GM12875 (cell line): ENCODE data around the gene MARCHF10.

Experiments used
- H3K4me3 ChIP-seq: one replicate; pipeline ENCODE4 v1.5.1; 2011; ENCODE audit warnings: low read depth, low read length, control low read depth
- TF ChIP-seq, protein P1 (sequence below): IDR thresholded peaks from 2 replicates; pipeline ENCODE4 v1.5.1; 2011; ENCODE audit warnings: low read depth, mild to moderate bottlenecking, control low read depth, inconsistent platforms, low read length, moderate library complexity, borderline replicate concordance; ENCODE audit not compliant: insufficient read depth

The MARCHF10 gene

DNA sequence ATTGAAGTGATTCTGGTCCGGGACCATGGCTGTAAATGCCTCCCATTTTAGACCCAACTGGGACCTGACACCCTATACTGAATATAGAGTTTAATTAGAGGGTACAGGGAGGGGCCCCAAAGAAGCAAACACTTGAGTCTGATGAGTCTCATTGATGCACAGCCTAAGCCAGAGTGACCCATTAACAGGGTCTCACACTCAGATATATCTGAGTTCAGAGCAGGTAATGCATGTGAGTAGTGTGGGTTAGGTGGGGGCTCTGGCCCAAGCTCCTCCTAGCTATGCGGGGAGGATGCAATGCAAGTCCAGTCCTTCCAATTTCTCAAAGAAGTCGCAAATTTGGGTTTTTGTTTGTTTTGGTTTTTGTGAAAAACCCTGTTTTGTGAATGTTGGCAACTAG lies 17.1 kb upstream of the MARCHF10 start:
- TF ChIP-seq, protein P1, sequence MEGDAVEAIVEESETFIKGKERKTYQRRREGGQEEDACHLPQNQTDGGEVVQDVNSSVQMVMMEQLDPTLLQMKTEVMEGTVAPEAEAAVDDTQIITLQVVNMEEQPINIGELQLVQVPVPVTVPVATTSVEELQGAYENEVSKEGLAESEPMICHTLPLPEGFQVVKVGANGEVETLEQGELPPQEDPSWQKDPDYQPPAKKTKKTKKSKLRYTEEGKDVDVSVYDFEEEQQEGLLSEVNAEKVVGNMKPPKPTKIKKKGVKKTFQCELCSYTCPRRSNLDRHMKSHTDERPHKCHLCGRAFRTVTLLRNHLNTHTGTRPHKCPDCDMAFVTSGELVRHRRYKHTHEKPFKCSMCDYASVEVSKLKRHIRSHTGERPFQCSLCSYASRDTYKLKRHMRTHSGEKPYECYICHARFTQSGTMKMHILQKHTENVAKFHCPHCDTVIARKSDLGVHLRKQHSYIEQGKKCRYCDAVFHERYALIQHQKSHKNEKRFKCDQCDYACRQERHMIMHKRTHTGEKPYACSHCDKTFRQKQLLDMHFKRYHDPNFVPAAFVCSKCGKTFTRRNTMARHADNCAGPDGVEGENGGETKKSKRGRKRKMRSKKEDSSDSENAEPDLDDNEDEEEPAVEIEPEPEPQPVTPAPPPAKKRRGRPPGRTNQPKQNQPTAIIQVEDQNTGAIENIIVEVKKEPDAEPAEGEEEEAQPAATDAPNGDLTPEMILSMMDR = no peak
- H3K4me3 ChIP-seq = no peak overlapping the region

DNA sequence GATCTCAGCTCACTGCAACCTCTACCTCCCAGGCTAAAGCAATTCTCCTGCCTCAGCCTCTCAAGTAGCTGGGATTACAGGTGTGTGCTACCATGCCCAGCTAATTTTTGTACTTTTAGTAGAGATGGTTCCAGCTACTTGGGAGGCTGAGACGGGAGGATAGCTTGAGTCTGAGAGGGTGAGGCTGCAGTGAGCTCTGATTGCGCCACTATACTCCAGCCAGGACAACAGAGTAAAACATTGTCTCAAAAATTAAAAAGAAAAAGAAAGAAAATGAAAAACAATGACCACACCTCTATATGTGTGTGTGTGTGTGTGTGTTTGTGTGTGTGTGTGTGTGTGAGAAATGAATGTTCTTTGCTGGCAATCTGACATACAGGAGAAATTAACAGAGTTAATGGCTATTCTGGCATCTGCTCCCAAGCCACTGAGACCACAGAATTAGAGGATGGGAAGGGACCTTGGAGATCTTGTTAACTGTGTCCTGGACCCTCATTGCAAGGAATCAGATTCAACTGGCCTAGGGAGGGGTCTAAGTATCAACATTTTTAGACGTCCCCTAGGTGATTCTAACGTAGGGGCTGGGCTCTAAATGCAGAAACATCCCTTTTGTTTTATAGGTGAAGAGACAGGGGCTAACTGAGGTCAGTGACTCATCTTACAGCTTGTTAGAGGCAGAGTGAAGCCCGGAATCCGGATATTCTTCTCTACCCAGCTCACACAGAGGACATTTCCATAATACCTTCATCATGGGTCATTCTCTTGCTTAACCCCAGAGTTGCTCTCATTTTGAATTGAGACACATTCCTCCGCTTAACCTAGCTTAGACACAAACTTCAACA lies 16.4 kb upstream of the MARCHF10 start:
- TF ChIP-seq, protein P1 = no peak
- H3K4me3 ChIP-seq = no peak overlapping the region

DNA sequence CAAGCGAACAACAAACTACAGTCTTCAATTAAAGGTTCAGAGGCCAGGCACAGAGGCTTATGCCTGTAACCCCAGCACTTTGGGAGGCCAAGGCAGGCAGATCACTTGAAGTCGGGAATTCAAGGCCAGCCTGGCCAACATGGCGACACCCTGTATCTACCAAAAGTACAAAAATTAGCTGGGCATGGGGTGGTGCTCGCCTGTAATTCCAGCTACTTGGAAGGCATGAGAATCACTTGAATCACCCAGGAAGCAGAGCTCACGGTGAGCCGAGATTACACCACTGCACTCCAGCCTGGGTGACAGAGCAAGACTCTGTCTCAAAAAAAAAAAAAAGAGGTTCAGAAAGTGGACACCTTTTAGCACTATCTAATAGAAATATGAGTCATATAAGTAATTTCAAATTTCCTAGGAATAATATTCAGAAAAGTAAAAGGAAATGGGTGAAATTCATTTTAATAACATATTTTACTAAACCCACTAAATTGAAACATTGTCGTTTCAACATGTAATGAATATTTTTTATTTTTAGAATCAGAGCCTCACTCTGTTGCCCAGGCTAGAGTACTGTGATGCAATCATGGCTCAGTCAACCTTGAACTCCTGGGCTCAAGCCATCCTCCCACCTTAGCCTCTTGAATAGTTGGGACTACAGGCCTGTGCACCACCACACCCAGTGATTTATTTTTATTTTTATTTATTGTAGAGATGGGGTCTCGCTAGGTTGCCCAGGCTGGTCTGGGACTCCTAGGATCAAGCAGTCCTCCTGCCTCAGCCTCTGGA lies 15.2 kb upstream of the MARCHF10 start:
- H3K4me3 ChIP-seq = no peak overlapping the region
- TF ChIP-seq, protein P1 = no peak

DNA sequence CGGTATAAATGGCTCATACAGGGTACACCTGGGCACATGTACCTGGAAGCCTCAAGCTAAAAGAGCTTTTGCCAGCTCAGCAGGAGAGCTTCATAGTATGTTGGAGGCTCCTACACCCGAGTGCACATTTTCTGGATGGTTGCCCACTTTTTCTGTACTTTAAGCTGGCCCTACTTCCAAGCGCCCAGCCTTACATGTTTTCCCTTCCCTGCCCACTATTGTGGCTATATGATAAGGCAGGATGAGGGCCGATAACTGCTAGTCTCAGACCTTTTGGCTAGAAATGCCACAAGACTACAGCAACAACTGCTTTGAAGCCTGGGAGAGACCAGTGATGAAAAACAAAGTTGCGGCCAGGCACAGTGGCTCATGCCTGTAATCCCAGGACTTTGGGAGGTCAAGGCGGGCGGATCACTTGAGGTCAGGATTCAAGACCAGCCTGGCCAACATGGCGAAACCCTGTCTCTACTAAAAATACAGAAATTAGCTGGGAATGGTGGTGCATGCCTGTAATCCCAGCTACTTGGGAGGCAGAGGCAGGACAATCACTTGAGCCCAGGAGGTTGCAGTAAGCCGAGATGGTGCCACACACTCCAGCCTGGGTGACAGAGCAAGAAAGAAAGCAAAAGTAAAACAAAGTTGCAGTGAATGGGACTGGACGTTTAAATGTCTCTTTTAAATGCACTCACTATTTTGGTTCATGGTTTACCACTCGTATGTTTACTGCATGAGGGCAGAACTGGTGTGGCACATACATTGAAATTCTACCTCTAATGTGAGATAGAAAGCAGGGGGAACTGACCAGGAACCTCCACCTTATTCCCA lies 14.2 kb upstream of the MARCHF10 start:
- TF ChIP-seq, protein P1 = no peak
- H3K4me3 ChIP-seq = no peak overlapping the region

DNA sequence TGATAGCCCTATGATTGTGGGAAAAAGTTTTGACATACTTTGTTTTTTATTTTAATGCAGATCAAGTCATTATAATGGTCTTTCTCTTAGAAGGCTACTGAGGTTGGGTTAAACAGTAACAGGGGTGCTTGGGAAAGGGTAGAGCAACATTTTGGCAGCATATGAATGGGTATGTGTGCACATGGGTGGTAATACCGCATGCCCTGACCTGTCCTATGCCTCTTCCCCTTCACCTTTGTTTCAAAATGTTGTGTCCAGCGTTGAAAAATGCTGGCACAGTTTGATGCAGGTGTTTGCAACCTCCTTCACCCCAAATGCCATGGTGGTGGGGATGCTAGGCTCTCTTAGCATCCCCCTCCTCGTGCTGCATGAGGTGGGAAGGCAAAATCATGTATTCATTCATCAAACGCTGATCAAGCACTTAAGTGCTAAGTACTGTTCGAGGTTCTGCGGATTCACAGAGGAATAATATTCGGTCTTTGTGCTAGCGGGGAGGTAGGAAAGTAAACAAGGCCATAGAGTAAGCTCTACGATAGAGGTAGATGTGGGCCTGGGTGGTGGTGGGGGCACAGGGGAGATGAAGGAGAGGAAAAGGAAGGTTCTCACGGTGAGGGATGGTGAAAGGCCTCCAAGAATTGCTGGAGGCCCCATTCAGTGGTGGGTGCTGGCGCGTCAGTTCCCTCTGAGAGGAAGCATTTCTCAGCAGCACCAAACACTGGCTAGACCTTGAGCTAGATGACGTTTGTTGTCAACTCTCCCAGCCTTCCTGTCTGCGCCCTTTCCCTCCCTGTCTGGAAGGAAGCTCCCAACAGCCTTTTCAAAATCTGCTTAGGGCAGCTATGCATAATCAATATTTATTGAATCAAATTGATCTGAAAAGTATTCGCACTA lies 13.3 kb upstream of the MARCHF10 start:
- no peak overlapping the region for H3K4me3 ChIP-seq
- TF ChIP-seq, protein P1 = no peak
